Measurements from ENCODE around the gene TMEM150B.

Gene TMEM150B

GRCh38 chr19:55278391-55279135 lies 46.6 kb downstream of the TMEM150B start:
- DNase-seq (ENCODE audit: low spot score) = no peak

GRCh38 chr19:55277494-55277893 lies 47.6 kb downstream of the TMEM150B start:
- DNase-seq (ENCODE audit: low spot score) = no peak

GRCh38 chr19:55276720-55277430 lies 48.3 kb downstream of the TMEM150B start:
- peak; percentile 79 for DNase-seq (ENCODE audit: low spot score)

- DNase-seq (ENCODE audit: low spot score) = peak; percentile 91
Observed at GRCh38 chr19:55275851-55276719, 49.1 kb downstream of the TMEM150B start.

- peak; percentile 80 for DNase-seq (ENCODE audit: low spot score)
Observed at GRCh38 chr19:55273978-55274707, 51.0 kb downstream of the TMEM150B start.

GRCh38 chr19:55272142-55272541 lies 53.0 kb downstream of the TMEM150B start:
- DNase-seq (ENCODE audit: low spot score) = no peak

- DNase-seq (ENCODE audit: low spot score) = no peak
Observed at GRCh38 chr19:55270172-55270942, 54.8 kb downstream of the TMEM150B start.

- no peak for DNase-seq (ENCODE audit: low spot score)
Observed at GRCh38 chr19:55269299-55269698, 55.8 kb downstream of the TMEM150B start.

- no peak for DNase-seq (ENCODE audit: low spot score)
Observed at GRCh38 chr19:55266840-55267239, 58.3 kb downstream of the TMEM150B start.

- DNase-seq (ENCODE audit: low spot score) = no peak
Observed at GRCh38 chr19:55266404-55266803, 58.7 kb downstream of the TMEM150B start.

- no peak for DNase-seq (ENCODE audit: low spot score)
Observed at GRCh38 chr19:55265723-55266386, 59.3 kb downstream of the TMEM150B start.

- no peak for DNase-seq (ENCODE audit: low spot score)
Observed at GRCh38 chr19:55265173-55265572, 60.0 kb downstream of the TMEM150B start.

- DNase-seq (ENCODE audit: low spot score) = no peak
Observed at GRCh38 chr19:55264531-55264930, 60.6 kb downstream of the TMEM150B start.
